ENCODE measurements around the gene PRDM2. TPM values are rescaled to one million over a fixed set of nuclear protein-coding genes. Genes with fewer than 3 reads are reported as not detected.

The PRDM2 gene
- total and polyA plus RNA-seq, 4 donors, result 16.1 to 52.0 (median 28.5) TPM

- H3K36me3 ChIP-seq (ENCODE audit: control insufficient read depth in 4 of 4, insufficient read depth in 4 of 4, low read length in 4 of 4), result peaks cover 0 to 6% (median 3%) of the 10 kb centered on the region in 4 donors
- no peak for TF ChIP-seq CTCF (IDR thresholded peaks at IDR 0.05; ENCODE audit: control extremely low read depth, extremely low read depth)
- no peak overlapping the region for H3K9ac ChIP-seq (ENCODE audit: insufficient read depth in 1 of 2, low read length in 2 of 2)
- no peak overlapping the region for H3K27ac ChIP-seq (ENCODE audit: low read depth in 1 of 2, low read length in 1 of 2)
- H3K4me3 ChIP-seq, result no peak overlapping the region
- H3K9me3 ChIP-seq (ENCODE audit: control insufficient read depth in 4 of 4, insufficient read depth in 3 of 4, low read length in 3 of 4), result no peaks in the 10 kb centered on the region
- WGBS, 2 donors, result 86 to 88% methylated on average over 6 of the region's 6 CpGs
- ATAC-seq (ENCODE audit: insufficient read depth, low FRiP score) (no peak), DNase-seq (no peak)
- H3K27me3 ChIP-seq (ENCODE audit: control insufficient read depth in 3 of 3, insufficient read depth in 3 of 3, low read length in 2 of 3), result no peaks in the 10 kb centered on the region
- H3K4me1 ChIP-seq (ENCODE audit: control insufficient read depth in 5 of 5, insufficient read depth in 5 of 5, low read length in 5 of 5), result peaks cover 0 to 35% (median 5%) of the 10 kb centered on the region in 5 donors
These were observed 54.6 kb downstream of the PRDM2 start for GRCh38 chr1:13754510-13755103.

- WGBS, 2 donors, result 67 to 80% methylated on average over 4 of the region's 4 CpGs
- Histone ChIP-seq H3K4me3 (no peak overlapping the region), H3K36me3 (ENCODE audit: control insufficient read depth in 4 of 4, insufficient read depth in 4 of 4, low read length in 4 of 4) (peaks cover 0 to 6% (median 3%) of the 10 kb centered on the region in 4 donors), H3K9me3 (ENCODE audit: control insufficient read depth in 4 of 4, insufficient read depth in 3 of 4, low read length in 3 of 4) (no peaks in the 10 kb centered on the region), H3K27me3 (ENCODE audit: control insufficient read depth in 3 of 3, insufficient read depth in 3 of 3, low read length in 2 of 3) (no peaks in the 10 kb centered on the region), H3K9ac (ENCODE audit: insufficient read depth in 1 of 2, low read length in 2 of 2) (no peak overlapping the region), H3K4me1 (ENCODE audit: control insufficient read depth in 5 of 5, insufficient read depth in 5 of 5, low read length in 5 of 5) (peaks cover 0 to 40% (median 5%) of the 10 kb centered on the region in 5 donors), H3K27ac (ENCODE audit: low read depth in 1 of 2, low read length in 1 of 2) (peak overlapping the region in 1 of 2 donors; percentile 55)
- TF ChIP-seq CTCF (IDR thresholded peaks at IDR 0.05; ENCODE audit: control extremely low read depth, extremely low read depth), result no peak
- ATAC-seq (ENCODE audit: insufficient read depth, low FRiP score), result no peak
- DNase-seq, result no peak
These were observed 56.7 kb downstream of the PRDM2 start for GRCh38 chr1:13756557-13757315.

GRCh38 chr1:13757693-13758092 is 57.7 kb downstream of the PRDM2 start:
- H3K9ac ChIP-seq (ENCODE audit: insufficient read depth in 1 of 2, low read length in 2 of 2), result no peak overlapping the region
- H3K9me3 ChIP-seq (ENCODE audit: control insufficient read depth in 4 of 4, insufficient read depth in 3 of 4, low read length in 3 of 4), result no peaks in the 10 kb centered on the region
- peak overlapping the region in 1 of 2 donors; percentile 54 for H3K27ac ChIP-seq (ENCODE audit: low read depth in 1 of 2, low read length in 1 of 2)
- no peak overlapping the region for H3K4me3 ChIP-seq
- WGBS, 2 donors, result 78 to 95% methylated on average over 2 of the region's 2 CpGs
- H3K27me3 ChIP-seq (ENCODE audit: control insufficient read depth in 3 of 3, insufficient read depth in 3 of 3, low read length in 2 of 3), result no peaks in the 10 kb centered on the region
- no peak for TF ChIP-seq CTCF (IDR thresholded peaks at IDR 0.05; ENCODE audit: control extremely low read depth, extremely low read depth)
- ATAC-seq (ENCODE audit: insufficient read depth, low FRiP score) (no peak), DNase-seq (no peak)
- peaks cover 0 to 4% (median 3%) of the 10 kb centered on the region in 4 donors for H3K36me3 ChIP-seq (ENCODE audit: control insufficient read depth in 4 of 4, insufficient read depth in 4 of 4, low read length in 4 of 4)
- peaks cover 1 to 38% (median 7%) of the 10 kb centered on the region in 5 donors for H3K4me1 ChIP-seq (ENCODE audit: control insufficient read depth in 5 of 5, insufficient read depth in 5 of 5, low read length in 5 of 5)
